IMR-90 (cell line): ENCODE data around the gene CALU. TPM values are rescaled to one million over a fixed set of nuclear protein-coding genes. Genes with fewer than 3 reads are reported as not detected.

Source experiments
- ATAC-seq: fragments of 200-7000 bp; cut with Tn5 transposase; 2 replicates; pipeline ENCODE4 v1.9.1; 2020; ENCODE audit warnings: low read depth, mild to moderate bottlenecking, moderate library complexity
- BruUV-seq: library from RNA; stranded (reverse); fragments of 400-500 nt; replicated peaks from 2 replicates; lab custom pipeline; 2021; lab: Mats Ljungman, UMichigan
- CTCF ChIA-PET: fragments of 300-600 bp; formaldehyde crosslinking; extraction: SDS; loops from one replicate; lab custom pipeline; 2021; ENCODE audit warnings: antibody characterized with exemption; lab: Yijun Ruan, JAX
- POLR2A ChIA-PET: fragments of 300-600 bp; sonication (Branson Sonifier 250); formaldehyde crosslinking; loops from one replicate; lab custom pipeline; 2022; ENCODE audit warnings: antibody characterized with exemption; ENCODE audit not compliant: unreplicated experiment; lab: Charles Lee
- DNase-seq: peaks from one replicate; pipeline ENCODE4 v3.0.0; 2013
- H2AFZ ChIP-seq: replicated peaks from 2 replicates; pipeline ENCODE3; 2013; ENCODE audit warnings: low read length, mild to moderate bottlenecking; ENCODE audit not compliant: poor library complexity
- H2AK5ac ChIP-seq: 2 replicates; pipeline ENCODE4 v1.6.1; 2013; ENCODE audit warnings: low read depth, low read length, inconsistent platforms
- H2AK9ac ChIP-seq: replicated peaks from 2 replicates; pipeline ENCODE3; 2013; ENCODE audit warnings: mild to moderate bottlenecking, low read depth, low read length, moderate library complexity; ENCODE audit not compliant: poor library complexity
- H2BK120ac ChIP-seq: 2 replicates; pipeline ENCODE4 v1.6.1; 2013; ENCODE audit warnings: low read depth, low read length, inconsistent platforms
- H2BK15ac ChIP-seq: 3 replicates; pipeline ENCODE4 v1.6.1; 2013; ENCODE audit warnings: low read depth, low read length, inconsistent platforms
- H2BK20ac ChIP-seq: 2 replicates; pipeline ENCODE4 v1.6.1; 2013; ENCODE audit warnings: low read depth, mild to moderate bottlenecking, inconsistent platforms, low read length, moderate library complexity
- H2BK5ac ChIP-seq: 2 replicates; pipeline ENCODE4 v1.6.1; 2013; ENCODE audit warnings: mild to moderate bottlenecking, low read depth, low read length, inconsistent platforms; ENCODE audit not compliant: poor library complexity, severe bottlenecking
- H3K14ac ChIP-seq: replicated peaks from 2 replicates; pipeline ENCODE4 v1.6.1; 2013; ENCODE audit warnings: low read depth, low read length, inconsistent platforms
- H3K18ac ChIP-seq: 2 replicates; pipeline ENCODE4 v1.6.1; 2013; ENCODE audit warnings: low read depth, low read length, control low read depth
- H3K23ac ChIP-seq: 2 replicates; pipeline ENCODE4 v1.6.1; 2013; ENCODE audit warnings: low read depth, low read length, inconsistent platforms
- H3K27ac ChIP-seq: 2 replicates; pipeline ENCODE4 v1.5.1; 2013; ENCODE audit warnings: mild to moderate bottlenecking, control low read depth, low read length; ENCODE audit not compliant: insufficient read depth
- H3K27me3 ChIP-seq: 2 replicates; pipeline ENCODE4 v1.6.1; 2013; ENCODE audit warnings: low read length; ENCODE audit not compliant: control insufficient read depth, insufficient read depth
- H3K36me3 ChIP-seq: 2 replicates; pipeline ENCODE4 v1.6.1; 2013; ENCODE audit warnings: low read length, mixed read lengths; ENCODE audit not compliant: control insufficient read depth, insufficient read depth
- H3K4ac ChIP-seq: 2 replicates; pipeline ENCODE4 v1.6.1; 2013; ENCODE audit warnings: low read depth, low read length, inconsistent platforms
- H3K4me1 ChIP-seq: 2 replicates; pipeline ENCODE4 v1.6.1; 2013; ENCODE audit warnings: low read length, mixed read lengths; ENCODE audit not compliant: control insufficient read depth, insufficient read depth
- H3K4me2 ChIP-seq: 2 replicates; pipeline ENCODE4 v1.6.1; 2013; ENCODE audit warnings: low read depth, mild to moderate bottlenecking, control low read depth, low read length, moderate library complexity
- H3K4me3 ChIP-seq: 2 replicates; pipeline ENCODE4 v1.5.1; 2013; ENCODE audit warnings: low read depth, mild to moderate bottlenecking, control low read depth, low read length, moderate library complexity; ENCODE audit not compliant: insufficient read depth
- H3K56ac ChIP-seq: 2 replicates; pipeline ENCODE4 v1.6.1; 2013; ENCODE audit warnings: low read length, inconsistent platforms; ENCODE audit not compliant: insufficient read depth; ENCODE audit errors: extremely low read depth
- H3K79me1 ChIP-seq, 2 experiments: 2 replicates each; pipeline ENCODE4 v1.6.1; 2013; ENCODE audit warnings: low read length in 2 of 2, inconsistent platforms in 1 of 2, low read depth in 1 of 2
- H3K9ac ChIP-seq: 2 replicates; pipeline ENCODE4 v1.6.1; 2013; ENCODE audit warnings: low read depth, low read length, control low read depth
- H3K9me1 ChIP-seq: 2 replicates; pipeline ENCODE4 v1.6.1; 2013; ENCODE audit warnings: low read length, inconsistent platforms; ENCODE audit not compliant: insufficient read depth
- H3K9me3 ChIP-seq: 2 replicates; pipeline ENCODE4 v1.6.1; 2013; ENCODE audit warnings: low read length; ENCODE audit not compliant: control insufficient read depth, insufficient read depth
- H4K20me1 ChIP-seq: 2 replicates; pipeline ENCODE4 v1.6.1; 2013; ENCODE audit warnings: low read length, inconsistent platforms; ENCODE audit not compliant: insufficient read depth
- H4K5ac ChIP-seq: 2 replicates; pipeline ENCODE4 v1.6.1; 2013; ENCODE audit warnings: mild to moderate bottlenecking, low read depth, low read length, control low read depth
- H4K8ac ChIP-seq, 2 experiments: 2 replicates each; pipeline ENCODE4 v1.6.1; 2013; ENCODE audit warnings: low read depth in 2 of 2, low read length in 2 of 2, control low read depth in 1 of 2, inconsistent platforms in 1 of 2
- H4K91ac ChIP-seq: 2 replicates; pipeline ENCODE4 v1.6.1; 2013; ENCODE audit warnings: low read depth, low read length, inconsistent platforms; ENCODE audit not compliant: insufficient read depth
- BHLHE40 ChIP-seq: fragments of 150-350 bp; IDR thresholded peaks from 2 replicates; pipeline ENCODE4 v1.6.1; 2016; ENCODE audit warnings: mild to moderate bottlenecking, low read depth, low read length
- CEBPB ChIP-seq: IDR thresholded peaks from 2 replicates; pipeline ENCODE4 v1.6.1; 2012; ENCODE audit warnings: low read depth, low read length, improper control_type of control experiment
- CTCF ChIP-seq: conservative IDR thresholded peaks from 2 replicates; pipeline ENCODE4 v1.5.1; 2012; ENCODE audit warnings: mild to moderate bottlenecking, low read depth, low read length, improper control_type of control experiment
- ELK1 ChIP-seq: fragments of 150-350 bp; IDR thresholded peaks from 2 replicates; pipeline ENCODE4 v1.6.1; 2016; ENCODE audit warnings: low read depth, mild to moderate bottlenecking, low read length, moderate library complexity, borderline replicate concordance
- FOS ChIP-seq: fragments of 150-350 bp; IDR thresholded peaks from 2 replicates; pipeline ENCODE4 v1.6.1; 2016; ENCODE audit warnings: low read depth, low read length
- MAZ ChIP-seq: IDR thresholded peaks from 2 replicates; pipeline ENCODE4 v1.6.1; 2012; ENCODE audit warnings: low read depth, mild to moderate bottlenecking, low read length, improper control_type of control experiment, moderate library complexity, borderline replicate concordance
- NFE2L2 ChIP-seq: fragments of 150-350 bp; IDR thresholded peaks from 2 replicates; pipeline ENCODE4 v1.6.1; 2016; ENCODE audit warnings: low read depth, mild to moderate bottlenecking, low read length
- POLR2A ChIP-seq: IDR thresholded peaks from 2 replicates; pipeline ENCODE4 v1.6.1; 2012; ENCODE audit warnings: mild to moderate bottlenecking, low read depth, low read length
- RCOR1 ChIP-seq: IDR thresholded peaks from 2 replicates; pipeline ENCODE4 v1.6.1; 2012; ENCODE audit warnings: mild to moderate bottlenecking, low read length, improper control_type of control experiment; ENCODE audit not compliant: insufficient replicate concordance
- RFX5 ChIP-seq: IDR thresholded peaks from 2 replicates; pipeline ENCODE4 v1.8.0; 2012; ENCODE audit warnings: low read depth, mild to moderate bottlenecking, low read length, moderate library complexity
- SMC3 ChIP-seq: fragments of 150-350 bp; IDR thresholded peaks from 2 replicates; pipeline ENCODE4 v1.6.1; 2016; ENCODE audit warnings: low read depth, mild to moderate bottlenecking, antibody characterized with exemption, low read length, moderate library complexity
- USF2 ChIP-seq: fragments of 150-350 bp; IDR thresholded peaks from 2 replicates; pipeline ENCODE4 v1.6.1; 2017; ENCODE audit warnings: mild to moderate bottlenecking, antibody characterized with exemption, low read length, low read depth
- WGBS, 2 experiments: methylation state at CpG; one replicate each; pipeline versions ENCODE4 v1.1.5 to v1.1.7; 2013; ENCODE audit warnings: missing lambda C conversion rate in 2 of 2; ENCODE audit not compliant: insufficient read length in 1 of 2; ENCODE audit errors: extremely low coverage in 2 of 2; 5-methylcytosine and 5-hydroxymethylcytosine counted together
- dilution Hi-C: fragments of 300-500 bp; cut with HindIII; formaldehyde crosslinking; loops from one replicate; pipeline ENCODE4 v1.14.3; 2018; ENCODE audit warnings: low sequenced_read_pairs; ENCODE audit not compliant: unreplicated experiment
- in situ Hi-C: fragments of 300-500 bp; cut with MboI; formaldehyde crosslinking; loops from 3 replicates; pipeline ENCODE4 v1.14.3; 2019; ENCODE audit warnings: low sequenced_read_pairs, inconsistent platforms, mixed read lengths
- intact Hi-C: fragments of 100-400 bp; cut with micrococcal nuclease; formaldehyde crosslinking; loops from 2 replicates; pipeline ENCODE4 v1.10.0; 2022
- polyA plus RNA-seq, 3 experiments: library from polyadenylated mRNA; depleted of rRNA; stranded (reverse); fragments of >200 nt; gene quantifications; 2 replicates each; pipeline ENCODE4 v1.2.3, GENCODE V29; 2012; ENCODE audit warnings: low replicate concordance in 1 of 3
- total RNA-seq: library from RNA; depleted of rRNA; stranded (reverse); fragments of >200 nt; gene quantifications from 2 replicates; pipeline ENCODE4 v1.2.3, GENCODE V29; 2012

The CALU gene
- total and polyA plus RNA-seq, 2 of the 4 experiments (the other 2 are of a cell fraction), result 421 to 525 TPM

GRCh38 chr7:128703609-128704241 is 35.4 kb upstream of the CALU start:
- DNase-seq (peak; percentile 38), ATAC-seq (peak; percentile 24; the same call in 1 of the 2 replicates)
- no peak overlapping the region for H2AFZ ChIP-seq
- no peaks in the 10 kb centered on the region for H3K27me3 ChIP-seq
- BruUV-seq, result no TSS peak
- 0 out of 2 replicates have a peak, but pooled peaks cover 4% of the 10 kb centered on the region for H3K9me1 ChIP-seq
- no peak overlapping the region for H2BK15ac ChIP-seq
- H4K91ac ChIP-seq, result no peak overlapping the region
- no peak overlapping the region for H2AK5ac ChIP-seq
- TF ChIP-seq RFX5, result no peak
- TF ChIP-seq CTCF, result no peak
- no peak for TF ChIP-seq MAZ
- no peak for TF ChIP-seq POLR2A
- TF ChIP-seq ELK1, result no peak
- TF ChIP-seq NFE2L2, result no peak
- no peak for TF ChIP-seq RCOR1
- no peak for TF ChIP-seq CEBPB
- no peak for TF ChIP-seq FOS
- no peak for TF ChIP-seq BHLHE40
- no peak for TF ChIP-seq USF2
- TF ChIP-seq SMC3, result no peak
- H3K27ac ChIP-seq, result no peak overlapping the region
- H2AK9ac ChIP-seq, result no peak overlapping the region
- H3K79me1 ChIP-seq, result no peaks in the 10 kb centered on the region
- WGBS, 2 experiments, result 33% methylated on average over 5 of the region's 7 CpGs; no CpG with 5 or more reads in 1 of the 2 experiments
- H2BK5ac ChIP-seq, result no peak overlapping the region
- intact Hi-C loops (no loop called here), in situ Hi-C loops (no loop called here), dilution Hi-C loops (no loop called here)
- no peak overlapping the region for H2BK120ac ChIP-seq
- no peak overlapping the region for H3K14ac ChIP-seq
- no peak overlapping the region for H3K56ac ChIP-seq
- no peak overlapping the region for H3K4ac ChIP-seq
- no peaks in the 10 kb centered on the region for H3K36me3 ChIP-seq
- ChIA-PET POLR2A (no interaction called here), CTCF (no interaction called here)
- H4K8ac ChIP-seq, result no peak overlapping the region
- H3K4me2 ChIP-seq, result no peak overlapping the region
- H3K9me3 ChIP-seq, result no peaks in the 10 kb centered on the region
- H3K4me1 ChIP-seq, result peaks cover 3% of the 10 kb centered on the region; the same call in 1 of the 2 replicates
- no peak overlapping the region for H2BK20ac ChIP-seq
- no peak overlapping the region for H4K5ac ChIP-seq
- H3K9ac ChIP-seq, result no peak overlapping the region
- no peak overlapping the region for H3K4me3 ChIP-seq
- H3K23ac ChIP-seq, result no peak overlapping the region
- no peak overlapping the region for H3K18ac ChIP-seq
- no peaks in the 10 kb centered on the region for H4K20me1 ChIP-seq
